ENCODE measurements around the gene WNT7A.

- TF ChIP-seq FOSL2 (IDR thresholded peaks at IDR 0.05; ENCODE audit: borderline replicate concordance, low read depth), result no peak
- no peak for TF ChIP-seq POLR2AphosphoS5 (IDR thresholded peaks at IDR 0.05; ENCODE audit: low read depth, low read length)
- no peak for TF ChIP-seq RFX5 (IDR thresholded peaks at IDR 0.05; ENCODE audit: low read length)
- TF ChIP-seq CTCF (IDR thresholded peaks at IDR 0.05), result no peak
- no peak for TF ChIP-seq REST (IDR thresholded peaks at IDR 0.05; ENCODE audit: low read depth, low read length)
- no peak for TF ChIP-seq EZH2phosphoT487 (IDR thresholded peaks at IDR 0.05; ENCODE audit: borderline replicate concordance, low read depth)
- TF ChIP-seq RAD21 (IDR thresholded peaks at IDR 0.05; ENCODE audit: low read length), result no peak
- TF ChIP-seq RXRA (IDR thresholded peaks at IDR 0.05; ENCODE audit: borderline replicate concordance, low read depth), result no peak
- TF ChIP-seq EP300 (IDR thresholded peaks at IDR 0.05; ENCODE audit: borderline replicate concordance in 1 of 2, low read depth in 1 of 2, low read length in 1 of 2), result no peak
Measured at GRCh38 chr3:13867732-13868131, 12.1 kb downstream of the WNT7A start.

Data from SK-N-SH (cell line).